KG1 (cell line): Measurements from ENCODE around the gene LRRC49.

Experiments
- DNase-seq: peaks from one replicate; lab custom pipeline; 2025; lab: John Stamatoyannopoulos, UW

LRRC49 gene

DNA sequence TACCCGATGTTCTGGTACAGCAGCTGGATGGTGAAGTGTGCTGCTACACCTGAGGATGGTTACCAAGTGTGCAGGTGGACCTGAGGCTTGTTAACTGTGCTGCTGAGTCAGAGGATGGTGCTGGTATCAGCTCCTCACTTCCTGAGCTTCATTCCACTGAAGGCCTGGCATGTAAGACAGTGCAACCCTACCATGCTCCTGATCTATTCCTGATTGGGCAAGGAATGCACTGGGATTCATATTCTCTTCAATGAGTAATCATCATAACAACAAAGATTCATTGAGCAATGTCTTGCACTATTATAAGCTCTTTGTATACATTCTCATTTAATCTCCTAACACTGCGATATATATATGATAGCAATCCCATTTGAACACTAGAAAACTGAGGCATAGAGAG, 159.7 kb downstream of the LRRC49 start:
- no peak for DNase-seq

DNA sequence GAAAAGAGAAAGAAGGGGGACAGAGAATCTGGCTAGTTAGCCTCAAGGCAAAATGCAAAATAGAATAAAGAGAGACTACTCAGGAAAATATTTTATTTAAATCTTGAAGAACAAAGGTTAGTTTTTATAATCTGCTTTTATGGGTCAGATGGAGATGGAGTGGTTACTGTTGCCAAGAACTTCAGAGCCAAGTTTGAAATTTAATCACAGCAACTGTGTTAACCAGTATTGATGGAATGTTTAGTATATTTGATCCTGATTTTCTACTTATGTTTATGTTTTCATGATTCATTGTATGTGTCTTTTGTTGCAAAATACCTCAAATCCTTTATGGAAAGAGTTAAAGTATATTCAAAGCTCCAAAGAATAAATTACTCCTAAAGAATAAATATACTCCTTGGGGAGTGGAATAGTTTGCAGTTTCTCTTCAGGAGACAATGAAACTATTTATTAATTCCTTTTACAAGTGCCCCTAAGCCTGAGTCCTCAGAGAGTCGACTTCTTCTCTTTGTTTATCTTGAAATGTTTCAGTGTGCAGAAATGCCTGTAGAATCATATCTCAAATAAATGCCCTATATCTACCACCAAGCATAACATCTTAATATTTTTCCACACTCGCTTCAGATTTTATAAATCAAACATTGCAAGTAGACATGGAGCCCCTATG, 161.8 kb downstream of the LRRC49 start:
- DNase-seq = no peak

DNA sequence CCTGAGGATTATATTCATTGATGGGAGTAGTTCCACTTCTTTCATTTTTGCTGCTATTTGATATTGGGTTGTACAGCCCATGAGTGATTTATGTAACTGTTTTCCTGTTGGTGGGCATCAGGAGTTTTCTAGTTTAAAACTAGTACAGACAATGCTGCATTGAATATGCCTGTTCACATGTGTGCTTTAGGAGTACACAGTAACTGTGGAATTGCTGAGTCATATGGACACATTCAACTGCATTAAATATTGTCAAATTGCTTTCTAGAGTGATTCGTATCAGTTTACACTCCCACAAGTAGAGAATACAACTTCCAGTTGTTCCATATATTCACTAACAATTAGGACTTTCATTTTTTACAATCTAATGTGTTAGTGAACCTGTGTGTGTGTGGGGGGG, 162.8 kb downstream of the LRRC49 start:
- DNase-seq = no peak

DNA sequence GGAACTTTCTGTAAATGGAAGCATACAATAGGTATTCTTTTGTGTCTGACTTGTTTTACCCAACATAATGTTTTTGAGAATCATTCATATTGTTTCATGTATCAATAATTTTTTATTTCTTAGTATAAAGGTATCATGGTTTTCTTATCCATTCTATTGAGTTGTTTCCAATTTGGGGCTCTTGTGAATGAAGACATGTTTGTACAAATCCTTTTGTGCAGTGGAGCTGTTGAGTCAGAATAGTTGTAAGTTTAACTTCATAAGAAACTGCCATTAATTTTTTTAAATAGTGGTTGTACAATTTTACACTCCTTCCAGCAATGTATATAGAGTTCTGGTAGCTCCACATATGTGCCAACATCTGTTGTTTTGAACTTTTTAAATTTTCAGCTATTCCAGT, 163.5 kb downstream of the LRRC49 start:
- no peak for DNase-seq

DNA sequence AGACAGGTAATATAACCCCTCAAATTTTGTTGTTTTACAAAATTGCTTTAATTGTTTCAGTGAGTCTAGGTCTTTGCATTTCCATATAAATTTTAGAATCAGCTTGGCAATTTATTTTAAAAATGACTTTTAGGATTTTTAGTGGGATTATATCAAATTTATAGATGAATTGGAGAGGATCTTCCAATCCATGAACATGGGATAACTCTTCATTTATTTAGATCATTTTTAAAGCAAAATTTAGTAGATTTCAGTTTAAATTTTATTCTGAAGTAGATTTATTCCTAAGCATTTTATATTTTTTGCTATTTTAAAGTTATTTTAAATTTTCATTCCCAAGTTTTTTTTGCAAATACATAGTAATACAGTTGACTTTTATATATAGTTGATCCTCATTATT, 164.5 kb downstream of the LRRC49 start:
- no peak for DNase-seq

DNA sequence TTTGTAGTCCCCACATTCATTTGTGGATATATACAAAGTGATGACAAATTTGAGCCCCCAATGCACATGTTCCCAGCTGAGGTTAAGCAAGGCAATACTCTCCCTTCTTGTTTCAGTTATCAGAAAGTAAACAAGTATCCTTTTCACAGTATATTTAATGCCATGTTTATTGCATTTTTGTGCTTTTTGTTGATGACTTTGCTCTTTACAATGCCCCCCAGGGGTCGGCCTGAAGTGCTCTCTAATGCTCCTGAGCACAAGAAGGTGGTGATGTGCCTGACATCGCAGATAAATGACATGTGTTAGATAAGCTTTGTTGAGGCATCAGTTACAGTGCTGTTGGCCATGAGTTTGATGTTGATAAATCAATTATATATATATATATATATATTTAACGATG, 165.0 kb downstream of the LRRC49 start:
- no peak for DNase-seq

DNA sequence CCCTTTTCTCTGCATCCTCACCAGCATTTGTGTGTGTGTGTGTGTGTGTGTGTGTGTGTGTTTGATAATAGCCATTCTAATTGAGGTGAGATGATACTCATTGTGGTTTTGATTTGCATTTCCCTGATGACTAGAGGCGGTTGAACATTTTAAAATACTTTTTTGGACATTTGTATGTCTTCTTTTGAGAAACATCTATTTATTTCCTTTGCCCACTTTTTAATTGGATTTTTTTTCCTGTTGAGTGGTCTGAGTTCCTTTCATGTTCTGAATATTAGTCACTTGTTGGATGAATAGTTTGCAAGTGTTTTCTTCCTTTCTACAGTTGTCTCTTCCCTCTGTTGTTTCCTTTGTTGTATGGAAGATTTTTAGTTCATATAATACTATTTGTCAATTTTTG, 168.4 kb downstream of the LRRC49 start:
- no peak for DNase-seq

DNA sequence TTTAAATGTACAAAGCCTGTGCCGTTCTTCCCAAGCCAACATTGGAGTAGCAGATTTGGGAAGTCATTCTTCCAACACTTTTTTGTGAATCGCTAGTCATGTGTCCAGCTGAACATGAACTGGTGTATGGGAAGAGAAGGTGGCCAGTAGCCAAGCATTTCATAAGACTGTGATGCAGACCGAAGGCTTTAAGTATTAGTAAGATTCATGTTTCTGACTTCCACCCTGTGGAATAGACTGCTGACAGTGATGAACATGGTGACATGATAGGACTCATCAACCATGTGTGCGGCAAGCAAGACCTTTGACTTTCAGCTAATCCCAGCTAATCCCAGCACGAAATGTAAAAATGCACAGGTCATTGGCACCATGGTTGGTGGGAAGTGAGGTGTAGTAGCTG, 174.4 kb downstream of the LRRC49 start:
- no peak for DNase-seq

DNA sequence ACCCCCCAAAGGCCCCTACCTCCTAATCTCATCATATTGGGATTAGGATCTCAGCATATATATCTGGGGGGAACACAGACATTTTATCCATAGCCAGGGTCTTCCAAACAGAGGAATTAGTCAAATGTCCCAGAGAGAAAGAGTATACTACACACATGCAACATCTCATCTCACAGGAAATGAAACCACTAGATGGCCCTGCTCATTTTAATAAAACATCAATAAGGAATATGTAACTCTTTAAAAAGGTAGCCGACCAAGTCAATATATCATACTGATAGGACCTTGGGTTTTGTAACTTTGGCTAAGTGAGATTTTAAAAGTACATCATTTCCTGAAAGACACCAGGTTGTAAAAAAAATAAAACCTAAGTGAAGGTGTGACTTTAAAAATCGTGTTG, 177.1 kb downstream of the LRRC49 start:
- no peak for DNase-seq

DNA sequence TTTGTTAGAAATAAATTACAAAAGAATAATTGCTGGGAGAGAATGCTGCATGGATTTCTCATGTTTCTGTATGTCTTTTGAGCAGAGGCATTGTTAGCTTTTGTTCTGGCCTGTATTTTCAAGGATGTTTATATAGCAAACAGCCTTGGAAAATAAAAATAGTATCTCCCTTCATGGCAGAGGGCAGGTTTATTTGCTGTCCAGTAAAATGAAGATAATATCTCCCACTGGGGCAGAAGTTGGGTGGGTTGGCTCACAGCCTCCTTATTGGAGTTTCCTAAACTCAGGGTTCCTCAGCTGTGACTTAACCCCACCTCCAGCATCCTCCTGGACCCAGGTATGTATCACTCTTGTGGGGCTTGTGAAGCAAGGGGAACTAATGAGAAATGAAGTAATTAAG, 178.9 kb downstream of the LRRC49 start:
- no peak for DNase-seq

DNA sequence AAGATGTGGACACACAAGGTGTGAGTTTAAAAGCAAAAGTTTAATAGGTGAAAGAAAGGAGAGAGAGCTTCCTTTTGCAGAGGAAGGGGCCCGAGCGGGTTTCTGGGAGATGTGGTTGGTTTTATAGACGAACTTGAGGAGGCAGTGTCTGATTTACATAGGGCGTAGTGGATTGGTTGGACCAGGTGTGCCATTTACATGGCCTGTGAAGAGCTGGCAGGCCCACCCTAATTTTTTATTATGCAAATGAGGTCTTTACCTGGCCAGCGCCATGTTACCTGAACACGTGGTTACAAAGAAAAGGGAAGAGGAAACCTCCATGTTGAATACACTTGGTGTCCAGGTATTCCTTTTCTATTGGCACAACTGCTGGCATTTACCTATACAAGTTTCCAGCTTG, 179.8 kb downstream of the LRRC49 start:
- no peak for DNase-seq

DNA sequence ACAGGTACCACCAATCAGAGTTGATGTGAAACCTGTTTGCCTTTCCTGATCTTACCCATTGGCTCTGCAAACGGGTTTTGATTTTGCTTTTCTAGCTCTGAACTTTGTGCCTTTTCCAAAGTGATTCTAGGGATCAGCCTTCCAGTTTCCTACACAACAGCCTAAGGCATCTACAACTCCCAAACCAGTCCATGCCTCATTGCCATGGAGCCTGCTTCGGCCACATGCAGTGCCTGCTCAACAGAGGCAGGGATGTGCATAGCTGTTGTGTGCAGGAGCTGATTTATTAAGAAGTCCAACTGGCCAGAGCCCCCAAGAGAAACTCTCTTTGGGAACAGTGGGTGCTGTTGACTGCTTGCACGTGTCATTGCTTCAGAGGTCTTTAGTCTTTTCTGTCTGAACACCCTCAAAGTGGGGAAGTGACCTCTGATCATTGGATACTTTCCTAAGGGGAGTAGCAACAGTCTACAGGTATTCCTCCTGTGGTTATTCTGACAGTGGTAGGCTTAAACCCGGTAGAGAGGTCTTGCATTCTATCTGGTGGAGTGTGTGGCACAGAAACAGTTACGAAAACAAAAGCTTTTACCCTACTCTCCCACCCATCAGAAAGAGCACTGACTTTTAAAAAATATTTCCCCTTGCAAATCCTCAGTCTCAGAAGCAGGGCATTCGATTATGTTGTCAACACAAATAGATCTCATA, 186.0 kb downstream of the LRRC49 start:
- no peak for DNase-seq

DNA sequence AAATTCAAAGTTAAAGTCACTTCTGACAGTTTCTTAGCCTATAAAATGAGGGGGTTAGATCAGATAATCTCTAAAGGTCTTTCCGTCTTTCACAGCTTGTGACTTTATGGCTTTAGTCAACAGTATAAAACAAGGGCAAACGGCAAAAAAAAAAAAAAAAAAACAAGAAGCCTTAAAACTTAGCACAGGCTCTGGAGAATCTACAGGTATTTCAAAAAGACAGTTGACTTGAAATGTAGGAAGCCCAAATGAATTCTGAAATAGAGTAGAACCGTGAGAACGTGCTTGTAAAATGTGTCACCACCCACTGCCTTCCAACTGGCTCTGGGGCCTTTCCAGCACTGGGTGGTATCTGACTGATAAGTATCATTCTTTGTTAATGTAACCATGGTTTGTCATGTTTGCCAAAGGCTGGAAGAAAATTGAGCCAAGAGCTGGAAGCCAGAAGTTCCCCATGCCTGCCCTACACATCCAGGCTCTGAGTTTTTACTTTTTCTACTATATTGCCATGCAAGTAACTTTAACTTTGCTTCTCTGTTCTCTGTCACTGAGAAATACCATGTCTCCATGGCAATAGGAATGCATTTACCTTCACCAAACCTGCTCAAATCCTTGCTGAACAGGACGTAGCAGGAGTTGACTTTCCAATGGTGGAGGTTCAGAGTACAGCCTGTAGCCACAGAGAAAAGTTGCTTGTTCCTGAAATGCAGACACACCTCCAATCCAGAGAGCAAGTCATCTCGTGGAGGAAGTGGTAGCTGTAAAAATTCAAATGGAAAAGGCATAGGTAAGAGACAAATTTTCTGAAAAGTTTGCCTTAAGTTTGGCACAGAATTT, 186.8 kb downstream of the LRRC49 start:
- DNase-seq = no peak

DNA sequence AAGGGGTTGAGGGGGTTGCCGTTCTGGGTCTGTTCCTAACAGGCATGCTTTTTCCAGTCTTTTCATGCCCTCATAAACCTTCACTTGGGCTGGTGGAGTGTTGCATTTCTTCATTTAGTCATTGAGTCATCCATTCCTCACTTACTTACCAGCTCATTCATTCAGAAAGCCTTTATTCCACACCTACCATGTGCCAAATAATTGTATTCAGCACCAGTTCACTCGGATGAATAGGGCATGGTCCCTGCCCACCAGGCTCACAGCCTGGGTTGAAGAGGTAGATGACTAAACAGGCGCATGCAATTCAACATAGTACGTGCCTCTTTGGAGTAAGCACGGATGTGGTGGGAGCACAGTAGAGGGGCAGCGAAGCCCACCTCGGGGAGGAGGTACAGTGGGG, 187.5 kb downstream of the LRRC49 start:
- no peak for DNase-seq

DNA sequence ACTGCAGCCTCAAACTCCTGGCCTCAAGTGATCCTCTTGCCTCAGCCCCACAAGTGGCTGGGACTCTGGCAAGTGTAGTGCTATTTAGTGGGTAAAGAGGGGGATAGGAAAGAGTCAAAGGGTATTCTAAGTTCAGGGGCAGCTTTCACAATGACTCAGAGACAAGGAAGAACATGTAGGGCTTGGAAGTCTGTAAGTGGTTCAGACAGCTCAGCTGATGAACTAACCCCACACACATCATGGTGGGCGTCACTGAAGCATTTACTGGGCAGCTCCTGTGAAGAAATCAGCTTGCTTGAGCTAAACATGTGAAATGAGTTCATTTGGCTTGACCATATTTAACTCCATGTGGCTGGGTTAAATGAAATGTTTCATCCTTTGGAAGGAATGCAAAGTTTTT, 188.1 kb downstream of the LRRC49 start:
- no peak for DNase-seq

DNA sequence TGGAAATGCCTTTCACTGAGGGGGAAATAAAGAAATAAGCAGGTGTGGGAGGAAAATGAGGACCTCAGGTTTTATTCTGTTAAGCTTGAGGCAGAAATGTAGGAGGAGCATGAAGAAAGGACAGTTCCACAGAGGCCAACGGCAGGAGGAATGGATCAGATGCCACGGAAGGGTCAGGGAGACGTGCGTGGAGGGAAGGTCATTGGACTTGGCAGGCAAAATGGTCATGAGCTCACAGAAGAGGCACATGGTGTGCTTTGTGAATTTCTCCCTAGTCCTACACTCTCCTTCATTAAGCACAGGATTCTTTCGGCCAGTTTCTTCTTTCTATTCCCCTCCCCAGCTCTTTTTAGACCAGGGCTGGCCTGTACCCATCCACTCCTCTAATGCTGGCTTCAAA, 190.2 kb downstream of the LRRC49 start:
- DNase-seq = no peak

DNA sequence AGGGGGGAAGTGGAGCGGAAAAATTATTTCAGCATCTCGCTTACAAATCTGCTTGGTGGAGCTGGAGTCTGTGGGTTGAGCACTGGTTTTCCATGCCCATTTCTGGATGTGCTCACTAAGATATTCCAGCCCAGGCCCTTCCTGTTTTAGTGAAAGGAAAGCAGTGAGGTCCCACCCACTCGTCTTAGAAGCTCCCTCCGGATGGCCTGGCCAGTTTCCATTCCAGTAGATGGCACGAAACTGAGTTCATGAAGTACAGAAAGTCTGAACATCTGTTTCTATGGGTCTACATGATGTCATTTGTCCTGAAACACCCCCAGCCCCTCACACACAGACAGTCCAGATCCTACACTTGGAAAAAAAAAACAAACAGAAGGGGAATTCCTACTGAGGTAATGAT, 190.7 kb downstream of the LRRC49 start:
- no peak for DNase-seq

DNA sequence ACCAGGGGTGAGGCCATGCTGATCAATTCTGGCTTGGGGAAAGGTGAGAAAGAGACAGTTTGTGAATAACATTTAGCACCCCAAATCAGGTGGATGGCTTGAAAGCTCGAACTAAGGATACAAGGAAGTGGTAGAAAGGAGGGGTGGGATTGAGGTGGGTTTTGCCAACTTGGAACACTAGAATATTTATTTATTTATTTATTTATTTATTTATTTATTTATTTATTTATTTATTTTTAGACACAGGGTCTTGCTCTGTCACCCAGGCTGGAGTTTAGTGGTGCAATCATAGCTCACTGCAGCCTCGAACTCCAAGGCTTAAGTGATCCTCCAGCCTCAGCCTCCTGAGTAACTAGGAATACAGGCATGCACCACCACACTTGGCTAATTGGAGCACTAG, 191.6 kb downstream of the LRRC49 start:
- DNase-seq = no peak

DNA sequence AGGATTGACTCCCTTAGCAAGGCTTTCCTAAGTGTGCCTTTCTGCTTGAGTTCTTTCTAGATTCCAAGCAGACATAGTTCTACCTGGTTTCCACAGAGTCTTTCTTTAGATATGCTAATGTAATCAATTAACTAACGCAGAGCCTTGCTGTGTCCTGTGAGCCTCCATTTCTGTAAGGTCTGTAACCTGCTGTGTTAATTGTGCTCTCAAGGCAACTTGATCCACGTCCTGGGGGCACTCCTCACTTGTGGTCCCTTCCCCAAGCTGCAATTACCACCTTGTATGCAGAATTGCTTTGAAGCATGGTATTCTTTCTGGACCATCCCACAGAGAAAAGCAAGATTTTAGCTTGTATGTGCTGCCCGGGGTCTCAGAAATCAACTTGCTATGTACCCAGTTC, 193.2 kb downstream of the LRRC49 start:
- DNase-seq = no peak

DNA sequence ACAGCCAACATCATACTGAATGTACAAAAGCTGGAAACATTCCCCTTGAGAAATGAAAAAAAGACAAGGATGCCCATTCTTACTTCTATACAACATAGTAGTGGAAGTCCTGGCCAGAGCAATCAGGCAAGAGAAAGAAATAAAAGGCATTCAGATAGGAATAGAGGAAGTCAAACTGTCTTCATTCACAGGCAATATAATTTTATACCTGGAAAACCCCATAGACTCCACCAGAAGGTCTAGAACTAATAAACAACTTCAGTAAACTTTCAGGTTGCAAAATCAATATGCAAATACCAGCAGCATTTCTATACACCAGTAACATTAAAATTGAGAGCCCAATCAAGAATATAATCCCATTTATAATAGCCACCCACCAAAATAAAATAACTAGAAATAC, 195.5 kb downstream of the LRRC49 start:
- DNase-seq = no peak

DNA sequence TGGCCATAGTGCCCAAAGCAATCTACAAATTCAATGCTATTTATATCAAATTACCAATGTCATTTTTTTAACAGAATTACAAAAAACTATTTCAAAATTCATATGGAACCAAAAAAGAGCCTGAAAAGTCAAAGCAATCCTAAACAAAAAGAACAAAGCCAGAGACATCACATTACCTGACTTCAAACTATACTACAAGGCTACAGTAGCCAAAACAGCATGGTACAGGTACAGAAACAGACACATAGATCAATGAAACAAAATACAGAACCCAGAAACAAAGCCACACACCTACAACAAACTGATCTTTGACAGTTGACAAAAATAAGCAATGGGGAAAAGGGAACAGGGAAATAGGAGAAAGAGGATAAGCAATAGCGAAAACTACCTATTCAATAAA, 196.1 kb downstream of the LRRC49 start:
- DNase-seq = no peak

DNA sequence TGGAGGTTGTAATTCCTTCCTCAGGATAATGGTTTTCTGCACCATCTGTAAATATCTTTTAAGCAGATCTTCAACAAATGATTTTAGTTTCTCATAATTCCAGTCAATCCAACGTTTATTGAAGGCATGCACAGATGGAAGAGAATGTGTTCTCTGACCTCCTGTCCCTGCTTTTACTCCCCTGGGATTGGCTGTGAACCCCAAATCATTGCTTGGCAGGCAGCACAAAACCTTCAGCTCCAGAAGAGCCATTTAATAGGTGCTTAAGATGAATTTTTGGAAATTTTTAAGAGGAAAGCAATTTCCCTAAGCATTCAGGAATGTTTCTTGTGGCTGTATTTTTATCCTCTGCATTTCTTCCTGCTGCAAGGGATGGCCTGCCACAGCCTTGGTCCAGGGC, 197.2 kb downstream of the LRRC49 start:
- DNase-seq = no peak

DNA sequence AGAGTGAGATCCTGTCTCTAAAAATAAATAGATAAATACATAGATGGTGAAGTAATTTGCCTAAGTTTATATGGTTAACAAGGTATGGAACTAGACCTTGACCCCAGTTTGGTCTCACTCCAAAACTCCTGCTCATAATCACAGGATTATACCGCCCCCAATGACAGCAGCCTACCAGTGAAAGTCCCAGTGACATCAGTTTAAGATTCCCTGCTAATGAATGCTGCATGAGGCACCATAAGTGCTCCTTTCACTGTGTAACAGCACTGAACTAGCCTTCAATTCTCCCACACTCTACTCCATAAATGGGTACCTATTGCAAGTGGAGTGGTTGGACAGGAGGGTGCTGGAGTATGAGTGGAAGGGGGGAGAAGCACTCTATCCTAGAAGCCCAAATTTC, 199.0 kb downstream of the LRRC49 start:
- DNase-seq = no peak
